CD4-positive, alpha-beta T cell (primary cell): Measurements from ENCODE around the gene UCN2. TPM values are rescaled to one million over a fixed set of nuclear protein-coding genes. Genes with fewer than 3 reads are reported as not detected.

Experiments
- ATAC-seq: fragments of 200-7000 bp; cut with Tn5 transposase; one replicate; pipeline ENCODE4 v1.10.0; 2022; ENCODE audit warnings: mild to moderate bottlenecking; ENCODE audit not compliant: poor library complexity
- CTCF ChIA-PET: fragments of 350-600 bp; sonication (Branson Sonifier 250); formaldehyde crosslinking; loops from one replicate; lab custom pipeline; 2021; ENCODE audit warnings: antibody characterized with exemption, inconsistent platforms; lab: Charles Lee
- POLR2A ChIA-PET: fragments of 350-600 bp; sonication (Branson Sonifier 250); formaldehyde crosslinking; loops from one replicate; lab custom pipeline; 2021; ENCODE audit warnings: antibody characterized with exemption, inconsistent platforms; lab: Charles Lee
- DNase-seq, 14 experiments: peaks; one replicate each; pipeline ENCODE4 v3.0.0-alpha.2; 2013 to 2020; ENCODE audit warnings: mixed read lengths in 2 of 14
- H3K27ac ChIP-seq, 2 donors: one replicate each; pipeline versions ENCODE4 v1.5.1 to v1.7.0; 2013; ENCODE audit warnings: low read length in 2 of 2, low read depth in 1 of 2, mild to moderate bottlenecking in 1 of 2
- H3K27me3 ChIP-seq, 2 experiments: 1 replicate in 1 of 2; 2 replicates in 1 of 2; pipeline versions ENCODE4 v1.6.1 to v1.7.0; 2013; ENCODE audit warnings: low read length in 2 of 2, control low read depth in 1 of 2, mild to moderate bottlenecking in 1 of 2, moderate library complexity in 1 of 2; ENCODE audit not compliant: insufficient read depth in 2 of 2, control insufficient read depth in 1 of 2
- H3K36me3 ChIP-seq: one replicate; pipeline ENCODE4 v1.6.1; 2013; ENCODE audit warnings: low read length, control low read depth; ENCODE audit not compliant: insufficient read depth
- H3K4me1 ChIP-seq: one replicate; pipeline ENCODE4 v1.6.1; 2013; ENCODE audit warnings: low read length, control low read depth; ENCODE audit not compliant: insufficient read depth
- H3K4me3 ChIP-seq: one replicate; pipeline ENCODE4 v1.5.1; 2013; ENCODE audit warnings: mild to moderate bottlenecking, low read length, moderate library complexity
- H3K9me3 ChIP-seq, 2 experiments: 1 replicate in 1 of 2; 2 replicates in 1 of 2; pipeline versions ENCODE4 v1.6.1 to v1.7.0; 2013; ENCODE audit warnings: low read length in 2 of 2, mild to moderate bottlenecking in 2 of 2, control low read depth in 1 of 2, moderate library complexity in 1 of 2; ENCODE audit not compliant: control insufficient read depth in 1 of 2, insufficient read depth in 1 of 2
- H3K27ac Mint-ChIP-seq: one replicate; pipeline ENCODE4 v1.8.0; 2020; ENCODE audit warnings: mixed read lengths
- H3K27me3 Mint-ChIP-seq: one replicate; pipeline ENCODE4 v1.8.0; 2021; ENCODE audit warnings: mixed read lengths
- H3K36me3 Mint-ChIP-seq: one replicate; pipeline ENCODE4 v1.8.0; 2021; ENCODE audit warnings: low read depth, mixed read lengths
- H3K4me1 Mint-ChIP-seq: one replicate; pipeline ENCODE4 v1.8.0; 2021; ENCODE audit warnings: low read depth, mixed read lengths
- H3K4me3 Mint-ChIP-seq: one replicate; pipeline ENCODE4 v1.8.0; 2020; ENCODE audit warnings: mild to moderate bottlenecking, mixed read lengths
- H3K9me3 Mint-ChIP-seq: one replicate; pipeline ENCODE4 v1.8.0; 2020; ENCODE audit warnings: mixed read lengths
- CTCF ChIP-seq: fragments of 200-600 bp; IDR thresholded peaks from one replicate; pipeline ENCODE4 v1.8.0; 2022; ENCODE audit warnings: antibody characterized with exemption, mild to moderate bottlenecking
- intact Hi-C, 2 experiments: fragments of 100-400 bp; cut with DNase I in 1 of 2; cut with micrococcal nuclease in 1 of 2; formaldehyde crosslinking; loops; one replicate each; pipeline versions ENCODE4 v1.15.1 to v1.9.0; 2023 to 2025; cut with DNase I, micrococcal nuclease
- total RNA-seq, 174 experiments: library from RNA in 2 of 174; stranded (reverse) in 2 of 174; gene quantifications; one replicate each; pipeline ENCODE4 v1.2.3 and lab custom pipeline; 2021 to 2026

The UCN2 gene
- total RNA-seq, 2 experiments from 2014 or later = not detected

GRCh38 chr3:48555949-48556795 is 7.4 kb downstream of the UCN2 start:
- peak overlapping the region; percentile 43 for H3K27ac Mint-ChIP-seq
- Histone ChIP-seq H3K4me3 (peak overlapping the region; percentile 55), H3K4me1 (peaks cover 34% of the 10 kb centered on the region), H3K36me3 (no peaks in the 10 kb centered on the region), H3K9me3 (no peaks in the 10 kb centered on the region), H3K27me3 (no peaks in the 10 kb centered on the region), H3K27ac (no peak overlapping the region)
- TF ChIP-seq CTCF = no peak
- H3K9me3 Mint-ChIP-seq = no peaks in the 10 kb centered on the region
- POLR2A ChIA-PET = interaction anchor here (0.7 to 3.2 kb wide), 20 partner anchors 7 to 451 kb away, joined by 3 to 28 read pairs (median 4); partner anchors contain the start of genes ATRIP, CCDC51, CDC25A and IP6K2
- DNase-seq (peak in 3 of 14 experiments; percentile 4 to 9 (median 6)), ATAC-seq (no peak)
- peaks cover 25% of the 10 kb centered on the region for H3K4me1 Mint-ChIP-seq
- no peaks in the 10 kb centered on the region for H3K36me3 Mint-ChIP-seq
- CTCF ChIA-PET = interaction anchor here (0.9 to 3.8 kb wide), 5 partner anchors 120 to 316 kb away, joined by 3 to 18 read pairs (median 5); partner anchors contain the start of gene ZNF589
- peak overlapping the region; percentile 87 for H3K4me3 Mint-ChIP-seq
- H3K27me3 Mint-ChIP-seq = no peaks in the 10 kb centered on the region
- intact Hi-C loops = loop anchor here in 1 of 2 experiments (2.0 to 5.0 kb wide), 6 partner anchors 53 to 774 kb away; partner anchors contain the start of genes ATRIP, CDC25A, IP6K2 and SMARCC1

- ChIA-PET POLR2A (interaction anchor here (0.8 to 3.2 kb wide), 4 partner anchors 82 to 119 kb away, joined by 3 to 28 read pairs (median 4); partner anchors contain the start of genes CCDC51 and TMA7), CTCF (interaction anchor here (1.0 kb wide), 1 partner anchor 119 kb away, joined by 5 read pairs; no protein-coding TSS in a partner anchor)
- no peak for TF ChIP-seq CTCF
- Histone ChIP-seq H3K9me3 (no peaks in the 10 kb centered on the region), H3K27me3 (no peaks in the 10 kb centered on the region), H3K27ac (no peak overlapping the region), H3K4me1 (peaks cover 29% of the 10 kb centered on the region), H3K4me3 (no peak overlapping the region), H3K36me3 (no peaks in the 10 kb centered on the region)
- no peaks in the 10 kb centered on the region for H3K36me3 Mint-ChIP-seq
- no peak for DNase-seq
- no peaks in the 10 kb centered on the region for H3K27me3 Mint-ChIP-seq
- ATAC-seq = no peak
- H3K9me3 Mint-ChIP-seq = no peaks in the 10 kb centered on the region
- no peak overlapping the region for H3K27ac Mint-ChIP-seq
- H3K4me3 Mint-ChIP-seq = peak overlapping the region; percentile 59
- intact Hi-C loops = loop anchor here in 1 of 2 experiments (5.0 kb wide), 3 partner anchors 102 to 773 kb away; partner anchors contain the start of genes IP6K2 and SMARCC1
- H3K4me1 Mint-ChIP-seq = peaks cover 25% of the 10 kb centered on the region
Measured at GRCh38 chr3:48555231-48555948, 8.2 kb downstream of the UCN2 start.
